HCEC 1CT (cell line): ENCODE results near the gene WDR59.
"Not testable (repeated sequence)": the region's sequence is repeated elsewhere in the genome, so short reads cannot be mapped to it uniquely, and the experiment has no call there.

Experiments
- DNase-seq: peaks from one replicate; pipeline ENCODE4 v3.0.0-alpha.2; 2017

WDR59 gene

DNA sequence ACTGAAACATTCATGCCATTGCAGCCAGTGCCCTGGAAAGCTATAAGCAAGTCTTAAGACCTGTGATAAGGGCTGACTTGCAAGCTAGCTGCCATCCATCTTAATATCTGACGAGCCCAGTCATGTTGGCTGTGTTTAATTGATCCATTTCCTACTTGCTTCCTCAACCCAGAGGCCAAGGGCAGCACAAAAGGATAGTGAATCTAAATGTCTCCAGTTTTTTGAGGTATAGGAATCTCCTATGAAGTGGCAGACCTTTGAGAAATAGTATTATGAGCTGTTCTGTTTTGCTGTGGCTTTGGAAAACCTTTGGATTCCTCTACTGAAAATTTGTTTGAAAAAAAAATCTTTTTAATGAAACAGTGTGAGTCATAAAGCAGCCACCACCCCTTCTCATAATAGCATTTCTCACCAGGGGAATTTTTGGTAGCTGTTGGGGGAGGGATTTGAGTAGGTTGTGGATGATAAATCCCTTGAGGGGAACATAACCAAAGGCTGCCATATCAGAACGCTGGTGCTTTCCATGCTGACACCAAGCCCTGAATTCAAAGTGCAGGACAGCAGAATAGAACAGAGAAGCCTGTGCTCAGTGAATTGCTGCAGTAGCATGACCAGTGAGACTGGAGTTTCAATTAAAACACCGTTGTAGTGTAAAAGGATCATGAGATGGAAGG is 26.8 kb upstream of the WDR59 start:
- DNase-seq: peak; percentile 85

DNA sequence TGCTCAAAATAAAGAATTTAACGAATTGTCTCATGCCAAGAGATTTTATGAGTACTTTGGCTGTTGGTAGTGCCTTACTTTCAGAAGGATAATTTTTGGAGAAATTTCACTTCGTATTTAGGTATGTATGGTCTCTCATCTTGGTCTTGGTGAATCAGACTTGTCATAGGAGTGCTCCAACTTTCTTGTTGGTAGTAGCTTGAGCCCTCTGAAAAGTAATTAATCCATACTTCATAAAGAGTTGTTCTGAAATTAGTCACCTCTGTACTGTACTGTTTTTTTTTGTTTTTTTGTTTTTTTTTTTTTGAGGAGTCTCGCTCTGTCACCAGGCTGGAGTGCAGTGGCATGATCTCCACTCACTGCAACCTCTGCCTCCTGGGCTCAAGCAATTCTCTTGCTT is 25.5 kb upstream of the WDR59 start:
- DNase-seq: no peak

DNA sequence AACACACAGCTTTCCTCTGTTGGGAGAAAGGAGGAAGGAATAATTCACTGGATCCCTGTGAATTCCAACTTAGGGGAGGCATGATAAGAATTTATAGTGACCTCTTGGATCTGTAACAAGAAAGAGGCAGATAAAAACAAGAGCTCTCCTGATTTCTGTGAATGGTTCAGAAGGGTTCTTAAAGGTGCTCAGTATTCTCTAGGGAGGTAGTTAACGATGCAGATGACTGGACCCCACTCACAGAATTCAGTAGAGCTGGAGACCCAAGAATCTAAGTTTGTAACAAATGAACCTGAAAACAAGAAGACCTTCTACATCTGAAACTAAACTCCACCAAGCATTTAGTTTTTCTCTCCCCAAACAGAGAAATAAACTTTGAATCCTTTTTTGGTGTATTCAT is 22.5 kb upstream of the WDR59 start:
- DNase-seq: no peak

DNA sequence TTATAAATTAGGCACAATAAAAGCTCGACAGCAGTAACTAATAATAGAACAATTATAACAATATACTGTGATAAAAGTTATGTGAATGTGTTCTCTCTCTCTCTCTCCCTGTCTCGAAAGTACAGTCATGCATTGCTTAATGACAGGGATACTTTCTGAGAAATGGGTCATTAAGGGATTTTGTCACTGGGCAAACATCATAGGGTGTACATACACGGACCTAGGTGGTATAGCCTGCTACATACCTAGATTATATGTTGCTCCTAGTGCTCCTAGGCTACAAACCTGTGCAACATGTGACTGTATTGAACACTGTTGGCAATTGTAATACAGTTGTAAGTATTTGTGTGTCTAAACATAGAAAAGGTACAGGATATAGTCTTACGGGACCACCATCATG is 20.8 kb upstream of the WDR59 start:
- no peak for DNase-seq

DNA sequence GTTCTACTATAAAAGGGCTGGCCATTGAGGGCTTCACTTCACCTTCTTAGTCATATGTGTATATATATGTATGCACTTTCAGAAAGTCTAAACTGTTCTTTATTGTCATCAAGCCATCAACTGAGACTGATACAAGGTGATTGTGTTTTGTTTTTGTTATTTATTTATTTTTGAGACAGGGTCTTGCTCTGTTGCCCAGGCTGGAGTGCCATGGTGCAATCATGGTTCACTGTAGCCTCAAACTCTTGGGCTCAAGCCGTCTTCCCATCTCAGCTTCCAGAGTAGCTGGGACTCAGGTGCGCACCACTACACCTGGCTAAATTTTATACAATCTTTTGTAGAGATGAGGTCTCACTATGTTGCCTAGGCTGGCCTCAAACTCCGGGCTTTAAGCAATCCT is 19.5 kb upstream of the WDR59 start:
- DNase-seq: no peak

DNA sequence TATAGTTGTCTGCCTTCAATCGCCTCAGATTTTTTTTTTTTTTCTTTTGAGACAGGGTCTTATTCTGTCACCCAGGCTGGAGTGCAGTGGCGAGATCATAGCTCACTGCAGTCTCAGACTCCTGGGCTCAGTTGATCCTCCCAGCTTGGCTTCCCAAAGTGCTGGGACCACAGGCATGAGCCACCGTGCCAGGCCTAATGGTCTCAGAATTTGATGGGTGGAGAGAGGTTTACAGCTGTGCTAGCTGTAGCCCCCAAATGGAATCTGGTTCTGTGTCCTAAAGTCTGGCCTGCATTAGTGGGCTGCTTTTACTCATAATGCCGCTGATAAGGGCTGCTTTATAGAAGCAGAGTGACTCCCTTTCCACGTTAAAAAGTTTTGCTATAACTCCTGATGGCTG is 19.0 kb upstream of the WDR59 start:
- DNase-seq: no peak

DNA sequence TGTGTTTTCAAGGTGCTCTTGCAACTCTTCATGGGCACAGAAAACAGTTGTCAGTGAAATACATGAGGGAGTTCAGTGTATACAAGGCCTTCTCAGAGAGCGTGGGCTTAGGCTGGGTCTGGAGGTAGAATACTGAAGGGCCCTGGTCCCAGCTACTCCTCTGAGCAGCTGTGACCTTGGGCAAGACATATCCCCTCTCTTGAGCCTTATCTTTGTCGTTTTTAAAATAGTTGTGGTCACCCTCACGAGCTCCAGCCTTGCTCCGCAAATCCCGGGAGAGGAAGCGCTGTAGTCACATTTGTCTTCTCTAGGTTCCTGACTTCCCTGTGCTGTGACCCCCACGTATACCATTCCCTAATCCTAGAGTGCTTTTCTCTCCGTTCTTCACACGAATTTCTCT is 17.6 kb upstream of the WDR59 start:
- no peak for DNase-seq

DNA sequence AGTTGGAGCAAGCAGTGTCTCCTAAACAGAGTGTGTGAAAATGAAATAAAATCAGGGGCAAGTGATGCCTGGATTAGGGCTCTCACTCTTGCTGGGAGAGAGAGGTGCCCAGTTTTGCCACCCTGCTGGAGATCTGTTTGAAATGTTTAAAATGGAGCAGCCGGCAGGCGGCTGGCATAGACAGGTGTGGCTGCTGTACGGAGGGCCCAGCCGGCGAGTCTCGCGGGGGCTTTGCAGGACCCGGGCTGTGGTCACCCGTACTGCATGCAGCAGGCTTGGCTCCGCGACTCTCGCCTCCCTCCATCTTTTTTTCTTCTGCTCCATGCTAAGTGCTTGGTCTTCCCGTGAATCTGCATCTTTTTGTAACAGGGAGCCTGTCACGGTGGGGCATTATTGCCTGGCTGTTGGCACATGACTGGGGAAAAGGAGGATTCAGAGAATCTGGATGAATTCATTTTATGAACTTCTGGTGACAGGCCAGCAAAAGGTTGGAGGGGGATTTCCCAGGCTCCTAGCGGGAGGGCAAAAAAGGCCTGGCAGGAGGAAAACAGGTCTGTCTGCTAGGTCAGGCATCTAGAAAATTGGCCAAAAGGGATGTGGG is 15.7 kb upstream of the WDR59 start:
- DNase-seq: no peak

DNA sequence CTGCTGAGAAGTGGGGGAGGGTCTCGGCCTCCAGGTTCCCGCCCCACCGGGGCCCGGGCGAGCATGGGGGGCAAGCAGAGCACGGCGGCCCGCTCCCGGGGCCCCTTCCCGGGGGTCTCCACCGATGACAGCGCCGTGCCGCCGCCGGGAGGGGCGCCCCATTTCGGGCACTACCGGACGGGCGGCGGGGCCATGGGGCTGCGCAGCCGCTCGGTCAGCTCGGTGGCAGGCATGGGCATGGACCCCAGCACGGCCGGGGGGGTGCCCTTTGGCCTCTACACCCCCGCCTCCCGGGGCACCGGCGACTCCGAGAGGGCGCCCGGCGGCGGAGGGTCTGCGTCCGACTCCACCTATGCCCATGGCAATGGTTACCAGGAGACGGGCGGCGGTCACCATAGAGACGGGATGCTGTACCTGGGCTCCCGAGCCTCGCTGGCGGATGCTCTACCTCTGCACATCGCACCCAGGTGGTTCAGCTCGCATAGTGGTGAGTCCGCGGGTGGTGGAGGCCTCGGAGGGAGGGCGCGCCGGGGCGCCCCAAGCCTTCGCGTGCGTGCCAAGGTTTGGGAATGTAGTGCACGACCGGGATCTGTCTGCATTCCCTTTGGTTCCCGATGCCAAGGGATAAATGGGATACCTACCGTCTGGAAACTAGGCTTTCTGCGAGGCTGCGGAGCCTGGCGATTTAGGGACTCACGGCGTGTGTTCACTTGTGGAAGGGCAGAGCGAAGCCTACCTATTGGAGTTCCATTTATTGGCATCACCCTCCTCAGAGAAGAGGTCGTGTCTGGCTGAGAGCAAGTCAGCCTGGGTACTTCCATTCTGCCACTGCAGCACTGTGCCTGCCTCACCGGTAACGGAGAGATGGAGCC is 14.9 kb upstream of the WDR59 start:
- DNase-seq: peak; percentile 33

DNA sequence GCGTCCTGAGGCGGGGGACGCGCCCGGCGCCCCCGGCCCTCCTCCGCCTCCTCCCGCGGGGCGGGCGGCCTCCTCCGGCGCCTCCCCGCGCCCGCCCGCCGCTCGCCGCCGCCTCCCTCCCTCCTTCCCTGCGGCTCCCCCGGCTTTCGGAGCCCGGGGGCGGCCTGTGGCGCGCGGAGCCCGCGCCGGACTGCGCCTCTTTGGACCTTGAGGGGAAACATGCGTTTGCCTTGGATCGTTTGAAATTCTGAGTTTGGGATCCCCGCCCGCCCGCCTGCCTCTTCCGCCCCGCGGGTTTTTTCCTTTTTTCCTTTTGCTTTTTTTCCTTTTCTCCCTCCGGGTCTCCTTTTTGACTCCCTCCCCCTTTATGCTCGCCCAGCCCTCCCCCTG is 14.3 kb upstream of the WDR59 start:
- peak; percentile 28 for DNase-seq

DNA sequence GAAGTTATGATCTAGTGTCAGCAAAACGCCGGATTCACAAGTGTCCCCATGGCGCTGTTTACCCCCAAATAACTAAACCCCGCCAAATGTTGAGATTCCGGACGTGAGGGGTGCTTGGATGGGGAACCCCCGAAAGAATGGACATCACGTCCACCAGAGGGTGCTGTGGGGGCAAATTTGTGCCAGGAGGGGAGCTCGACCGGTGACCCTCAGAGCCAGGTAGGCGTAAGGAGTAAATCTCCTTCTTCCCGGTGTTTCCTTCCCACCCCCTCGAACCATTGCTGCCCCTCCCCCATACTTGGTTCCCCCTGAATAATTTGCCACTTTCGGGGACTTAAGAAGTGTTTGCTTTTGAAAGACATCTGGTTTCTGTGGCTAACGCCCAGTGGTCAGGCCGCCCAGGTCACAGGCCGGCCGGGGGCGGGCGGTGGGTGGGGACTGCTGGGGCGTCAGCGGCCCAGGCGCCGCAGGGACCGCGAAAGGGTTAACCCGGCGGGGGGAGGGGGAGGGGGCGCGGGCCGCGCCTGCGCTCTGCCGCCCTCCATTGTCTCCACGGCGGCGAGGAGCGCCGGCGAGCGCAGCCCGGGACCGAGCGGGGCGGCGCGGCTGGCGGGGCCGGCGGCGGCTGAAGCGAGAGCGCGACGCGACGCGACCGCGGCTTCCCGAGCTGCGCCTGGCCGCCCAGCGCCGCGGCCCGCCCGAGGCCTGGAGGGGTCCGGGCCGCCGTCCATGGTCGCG is 13.7 kb upstream of the WDR59 start, which contains the start of gene ZNRF1:
TSS of gene ZNRF1 (plus strand) at position 544 of the 738 bp plus-strand sequence. CDS start 648 bp downstream, outside the sequence.
- DNase-seq: peak; percentile 78

DNA sequence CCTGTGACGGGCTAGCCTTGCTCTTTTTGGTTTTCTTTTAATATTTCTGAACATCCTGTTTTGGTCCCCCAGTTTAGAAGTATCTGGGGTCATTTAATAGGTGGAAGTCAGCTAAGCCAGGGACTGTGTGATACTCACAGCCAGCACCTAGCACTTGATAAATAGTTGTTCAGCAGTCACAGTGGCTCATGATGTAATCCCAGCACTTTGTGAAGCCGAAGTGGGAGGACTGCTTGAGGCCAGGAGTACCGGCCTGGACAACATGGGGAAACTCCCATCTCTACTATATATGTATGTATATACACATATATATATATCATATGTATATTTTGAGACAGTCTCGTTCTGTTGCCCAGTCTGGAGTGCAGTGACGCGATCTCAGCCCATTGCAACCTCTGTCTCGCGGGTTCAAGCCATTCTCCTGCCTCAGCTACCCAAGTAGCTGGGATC is 12.1 kb upstream of the WDR59 start:
- DNase-seq: no peak

DNA sequence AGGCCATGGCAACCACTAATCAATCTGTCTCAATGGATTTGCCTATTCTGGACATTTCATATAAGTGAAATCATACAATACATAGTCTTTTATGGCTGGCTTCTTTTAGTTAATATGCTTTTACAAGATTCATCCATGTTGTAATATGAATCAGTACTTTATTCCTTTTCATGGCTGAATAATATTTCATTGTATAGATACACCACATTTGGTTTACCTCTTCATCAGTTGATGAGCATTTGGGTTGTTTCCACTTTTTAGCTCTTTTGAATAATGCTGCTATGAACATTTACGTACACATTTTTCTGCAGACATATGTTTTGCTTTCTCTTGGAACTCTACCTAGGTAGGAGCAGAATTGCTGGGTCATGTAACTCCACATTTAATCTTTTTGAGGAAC is 11.1 kb upstream of the WDR59 start:
- no peak for DNase-seq

DNA sequence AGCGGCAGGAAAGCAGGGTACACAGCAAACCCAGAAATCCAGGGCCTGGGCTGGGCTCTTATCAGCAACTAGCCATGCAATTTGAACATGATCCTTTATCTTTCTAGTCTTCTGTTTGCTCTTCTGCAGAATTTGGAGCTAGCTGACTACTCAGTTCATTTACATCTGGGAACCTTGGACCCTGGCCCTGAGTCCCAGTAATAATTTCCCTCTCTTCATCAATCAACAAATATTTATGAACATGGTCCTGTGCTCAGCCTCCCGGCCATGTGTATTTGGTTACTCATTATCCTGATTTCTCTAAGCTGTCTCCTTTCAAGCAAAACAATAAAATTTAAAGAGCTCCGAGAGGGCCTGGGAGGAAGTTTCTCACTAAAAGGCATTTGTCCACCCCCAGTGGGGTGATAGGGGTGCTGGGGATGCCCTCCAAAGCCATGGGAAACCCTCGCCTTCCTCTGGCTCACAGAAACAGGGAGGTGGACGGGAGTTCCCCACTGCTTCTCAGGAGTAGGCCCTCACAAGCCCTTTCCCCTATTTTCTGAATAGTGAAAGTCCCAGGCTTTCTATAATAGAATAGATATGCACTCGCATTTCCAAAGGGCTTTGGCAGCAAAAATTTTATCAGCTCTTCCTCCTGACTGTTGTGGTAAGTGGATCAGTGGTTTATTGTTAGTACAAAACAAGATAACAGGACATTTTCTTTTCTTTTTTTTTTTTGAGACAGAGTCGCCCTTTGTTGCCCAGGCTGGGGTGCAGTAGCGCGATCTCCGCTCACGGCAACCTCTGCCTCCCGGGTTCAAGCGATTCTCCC is 6.9 kb upstream of the WDR59 start:
- DNase-seq: no peak

DNA sequence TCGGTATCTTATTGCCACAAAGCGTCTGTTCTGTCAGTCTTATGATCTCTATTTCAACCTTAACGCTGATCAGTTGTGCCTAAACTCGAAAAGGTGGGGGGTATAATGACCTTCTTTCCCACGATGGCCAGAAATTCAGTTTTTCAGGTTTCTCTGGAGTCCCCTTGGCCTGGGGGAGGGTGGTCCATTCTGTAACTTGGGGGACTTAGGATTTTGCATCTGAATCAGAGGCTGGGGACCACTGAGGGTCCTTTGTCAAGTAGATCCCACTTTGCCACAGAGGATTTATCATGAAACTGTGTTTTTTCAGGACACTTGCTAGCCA is 6.3 kb upstream of the WDR59 start:
- DNase-seq: no peak

DNA sequence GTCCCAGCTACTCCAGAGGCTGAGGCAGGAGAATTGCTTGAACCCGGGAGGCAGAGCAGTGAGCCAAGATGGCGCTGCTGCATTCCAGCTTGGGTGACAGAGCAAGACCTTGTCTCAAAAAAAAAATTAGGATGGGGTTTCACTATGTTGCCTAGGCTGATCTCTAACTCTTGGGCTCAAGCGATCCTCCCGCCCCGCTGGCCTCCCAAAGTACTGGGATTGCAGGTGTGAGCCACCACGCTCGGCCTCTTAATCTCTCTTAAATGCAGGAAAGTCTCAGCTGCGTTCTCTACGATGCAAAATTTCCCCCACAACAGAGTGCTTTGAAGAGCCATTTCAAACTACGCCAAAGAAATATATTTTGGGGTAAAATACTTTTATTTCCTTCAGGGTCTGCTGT is 5.9 kb upstream of the WDR59 start:
- no peak for DNase-seq

DNA sequence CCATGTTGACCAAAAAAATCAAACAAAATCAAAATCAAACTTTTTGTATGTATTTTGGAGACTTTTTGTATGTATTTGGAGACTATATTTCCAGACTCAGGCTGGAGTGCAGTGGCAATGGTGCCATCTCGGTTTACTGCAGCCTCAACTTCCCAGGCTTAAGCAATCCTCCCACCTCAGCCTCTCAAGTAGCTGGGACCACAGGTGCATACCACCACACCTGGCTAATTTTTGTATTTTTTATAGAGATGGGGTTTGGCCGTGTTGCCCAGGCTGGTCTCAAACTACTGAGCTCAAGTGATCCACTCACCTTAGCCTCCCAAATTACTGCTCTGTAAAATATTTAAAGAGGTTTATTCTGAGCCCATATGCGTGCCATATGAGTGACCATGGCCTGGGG is 4.9 kb upstream of the WDR59 start:
- DNase-seq: not testable (repeated sequence)

DNA sequence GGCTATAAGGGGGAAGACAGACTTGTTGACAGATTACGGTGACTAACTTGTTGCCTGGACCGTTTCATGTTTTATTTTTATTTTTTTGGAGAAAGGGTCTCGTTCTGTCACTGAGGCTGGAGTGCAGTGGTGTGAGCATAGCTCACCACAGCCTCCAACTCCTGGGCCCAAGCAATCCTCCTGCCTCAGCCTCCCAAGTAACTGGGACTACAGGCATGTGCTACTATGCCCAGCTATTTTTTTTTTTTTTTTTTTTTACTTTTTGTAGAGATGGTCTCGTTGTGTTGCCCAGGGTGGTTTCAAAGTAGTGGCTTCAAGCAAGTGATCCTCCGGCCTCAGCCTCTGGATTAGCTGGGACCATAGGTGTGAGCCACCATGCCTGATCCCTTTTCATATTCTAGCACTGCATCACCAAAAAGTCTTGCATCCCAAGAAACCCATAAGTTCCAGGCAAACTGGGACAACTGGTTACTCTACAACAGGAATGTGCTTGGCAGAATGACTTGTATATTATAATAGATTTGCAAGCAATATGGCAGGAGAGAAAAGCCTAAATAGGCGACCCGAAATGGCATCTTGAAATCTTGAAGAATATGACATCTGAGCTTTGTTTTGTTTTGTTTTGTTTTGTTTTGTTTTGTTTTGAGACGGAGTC is 2.2 kb upstream of the WDR59 start:
- no peak for DNase-seq

DNA sequence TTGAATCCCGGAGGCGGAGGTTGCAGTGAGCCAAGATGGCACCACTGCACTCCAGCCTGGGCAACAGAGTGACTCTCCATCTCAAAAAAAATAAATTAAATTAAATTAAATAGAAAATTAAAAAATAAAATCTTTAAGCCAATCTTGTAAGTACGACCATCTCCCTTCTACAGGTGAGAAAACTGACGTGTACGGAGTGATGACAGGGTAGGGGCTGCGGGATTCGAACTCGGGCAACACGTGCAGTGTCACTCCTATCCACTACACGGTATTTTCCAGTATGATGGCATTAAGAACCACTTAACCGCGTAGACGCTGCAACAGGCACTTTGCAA is 762 bp downstream of the WDR59 start:
- no peak for DNase-seq

DNA sequence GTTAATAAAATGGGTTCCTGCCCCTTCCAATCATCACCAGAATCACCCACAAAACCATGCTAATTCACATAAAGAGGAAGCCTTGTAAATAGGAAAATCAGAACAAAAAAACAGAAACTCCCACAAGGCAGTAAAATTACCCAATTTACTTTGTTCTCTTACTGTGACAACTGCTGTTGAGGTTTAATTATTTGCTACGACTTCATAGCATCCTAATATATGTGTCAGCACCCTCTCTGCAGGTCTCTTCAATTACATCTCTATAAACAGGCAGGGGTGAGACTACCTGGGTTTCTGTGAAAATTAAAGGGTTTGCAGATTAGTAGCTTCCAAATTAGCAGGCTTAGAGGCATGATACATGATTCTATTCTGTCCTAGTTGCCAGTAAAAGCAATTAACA is 2.7 kb downstream of the WDR59 start:
- DNase-seq: no peak

DNA sequence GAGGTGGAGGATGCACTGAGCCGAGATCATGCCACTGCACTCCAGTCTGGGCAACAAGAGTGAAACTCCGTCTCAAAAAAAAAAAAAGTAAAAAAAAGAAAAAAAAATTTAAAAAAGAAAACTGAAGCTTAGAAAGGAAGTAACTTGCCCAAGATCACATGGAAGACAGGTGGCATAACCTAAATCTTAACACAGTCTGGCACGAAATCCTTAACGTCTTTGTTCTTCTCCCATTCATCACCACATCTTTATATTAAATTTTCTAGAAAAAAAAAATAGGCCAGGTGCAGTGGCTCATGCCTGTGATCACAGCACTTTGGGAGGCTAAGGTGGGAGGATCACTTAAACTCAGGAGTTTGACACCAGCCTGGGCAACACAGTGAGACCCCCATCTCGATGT is 9.3 kb downstream of the WDR59 start:
- no peak for DNase-seq

DNA sequence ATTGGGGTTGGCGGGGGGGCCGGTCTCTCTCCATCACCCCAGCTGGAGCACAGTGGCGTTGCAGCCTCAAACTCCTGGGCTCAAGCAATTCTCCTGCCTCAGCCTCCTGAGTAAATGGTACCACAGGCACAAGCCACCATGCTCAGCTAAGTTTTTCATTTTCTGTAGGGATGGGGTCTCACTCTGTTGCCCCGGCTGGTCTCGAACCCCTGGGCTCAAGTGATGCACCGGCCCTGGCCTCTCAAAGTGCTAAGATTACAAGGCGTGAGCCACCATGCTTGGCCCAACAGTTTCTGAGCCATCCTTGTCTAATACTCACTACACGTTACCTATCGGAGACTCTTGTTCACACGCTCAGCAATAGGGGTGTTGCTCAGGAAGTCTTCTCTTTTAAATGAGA is 11.6 kb downstream of the WDR59 start:
- no peak for DNase-seq
